SK-N-SH treated with all-trans-retinoic acid at 6 μM for 48 hours (cell line): ENCODE data around the gene CACNA2D3.

Experiments
- ATAC-seq: fragments of 200-7000 bp; cut with Tn5 transposase; 3 replicates; pipeline ENCODE4 v1.9.1; 2020; ENCODE audit warnings: mild to moderate bottlenecking, moderate library complexity
- ARNTL ChIP-seq: fragments of 450-650 bp; formaldehyde crosslinking; IDR thresholded peaks from 2 replicates; pipeline ENCODE4 v1.5.0; 2020; ENCODE audit warnings: low read depth, mild to moderate bottlenecking, moderate library complexity, borderline replicate concordance
- BACH2 ChIP-seq: fragments of 250-450 bp; sonication (Bioruptor Pico); IDR thresholded peaks from 2 replicates; pipeline ENCODE4 v1.9.0; 2021; ENCODE audit warnings: mild to moderate bottlenecking, borderline replicate concordance
- CREB5 ChIP-seq: fragments of 250-450 bp; sonication (Bioruptor Pico); IDR thresholded peaks from 2 replicates; pipeline ENCODE4 v1.5.1; 2020; ENCODE audit warnings: low read depth, mild to moderate bottlenecking, moderate library complexity
- CSDC2 ChIP-seq: fragments of 250-450 bp; sonication (Bioruptor Pico); IDR thresholded peaks from 2 replicates; pipeline ENCODE4 v1.5.0; 2020; ENCODE audit warnings: mild to moderate bottlenecking, moderate library complexity
- ESRRG ChIP-seq: fragments of 250-450 bp; sonication (Bioruptor Pico); IDR thresholded peaks from 2 replicates; pipeline ENCODE4 v1.6.1; 2021; ENCODE audit warnings: mild to moderate bottlenecking
- GLIS3 ChIP-seq: fragments of 250-450 bp; sonication (Bioruptor Pico); IDR thresholded peaks from 2 replicates; pipeline ENCODE4 v1.5.0; 2020; ENCODE audit warnings: mild to moderate bottlenecking, moderate library complexity
- ISL1 ChIP-seq: fragments of 250-450 bp; sonication (Bioruptor Pico); IDR thresholded peaks from 2 replicates; pipeline ENCODE4 v2.1.2; 2022; ENCODE audit warnings: mild to moderate bottlenecking, moderate library complexity
- OSR1 ChIP-seq: fragments of 250-450 bp; sonication (Bioruptor Pico); IDR thresholded peaks from 2 replicates; pipeline ENCODE4 v1.8.0; 2022; ENCODE audit warnings: moderate library complexity, mild to moderate bottlenecking, inconsistent platforms
- PPARA ChIP-seq: fragments of 250-450 bp; sonication (Bioruptor Pico); IDR thresholded peaks from 2 replicates; pipeline ENCODE4 v1.5.0; 2020; ENCODE audit warnings: mild to moderate bottlenecking, borderline replicate concordance
- RARB ChIP-seq: fragments of 250-450 bp; sonication (Bioruptor Pico); IDR thresholded peaks from 2 replicates; pipeline ENCODE4 v1.8.0; 2021; ENCODE audit warnings: mild to moderate bottlenecking, moderate library complexity
- SNAI2 ChIP-seq: fragments of 250-450 bp; sonication (Bioruptor Pico); IDR thresholded peaks from 2 replicates; pipeline ENCODE4 v1.5.0; 2020; ENCODE audit warnings: mild to moderate bottlenecking, moderate library complexity
- TCF4 ChIP-seq: fragments of 250-450 bp; sonication (Bioruptor Pico); IDR thresholded peaks from 2 replicates; pipeline ENCODE4 v1.8.0; 2021; ENCODE audit warnings: mild to moderate bottlenecking, moderate library complexity, borderline replicate concordance
- TOX ChIP-seq: fragments of 250-450 bp; sonication (Bioruptor Pico); IDR thresholded peaks from 2 replicates; pipeline ENCODE4 v1.8.0; 2021; ENCODE audit warnings: mild to moderate bottlenecking, moderate library complexity, borderline replicate concordance
- ZC3H10 ChIP-seq: fragments of 250-450 bp; sonication (Bioruptor Pico); IDR thresholded peaks from 2 replicates; pipeline ENCODE4 v1.5.1; 2021; ENCODE audit warnings: mild to moderate bottlenecking, moderate library complexity
- ZFP3 ChIP-seq: fragments of 250-450 bp; sonication (Bioruptor Pico); IDR thresholded peaks from 2 replicates; pipeline ENCODE4 v1.5.0; 2020; ENCODE audit warnings: mild to moderate bottlenecking, moderate library complexity
- ZNF565 ChIP-seq: fragments of 450-650 bp; formaldehyde crosslinking; conservative IDR thresholded peaks from 2 replicates; pipeline ENCODE4 v1.5.0; 2020; ENCODE audit warnings: low read depth, mild to moderate bottlenecking, moderate library complexity
- ZNF70 ChIP-seq: fragments of 450-650 bp; formaldehyde crosslinking; IDR thresholded peaks from 2 replicates; pipeline ENCODE4 v1.5.0; 2020; ENCODE audit warnings: mild to moderate bottlenecking, moderate library complexity
- ZNF8 ChIP-seq: fragments of 450-650 bp; formaldehyde crosslinking; IDR thresholded peaks from 2 replicates; pipeline ENCODE4 v1.5.0; 2020; ENCODE audit warnings: mild to moderate bottlenecking, moderate library complexity
- TF ChIP-seq, protein P1 (sequence below): fragments of 250-450 bp; sonication (Bioruptor Pico); IDR thresholded peaks from 2 replicates; pipeline ENCODE4 v1.8.0; 2021; ENCODE audit warnings: low read depth, mild to moderate bottlenecking, moderate library complexity, borderline replicate concordance
- TF ChIP-seq, protein P2 (sequence below): fragments of 250-450 bp; sonication (Bioruptor Pico); IDR thresholded peaks from 2 replicates; pipeline ENCODE4 v1.5.1; 2021; ENCODE audit warnings: mild to moderate bottlenecking, moderate library complexity
- TF ChIP-seq, protein P3 (sequence below): fragments of 250-450 bp; sonication (Bioruptor Pico); IDR thresholded peaks from 2 replicates; pipeline ENCODE4 v1.5.0; 2020; ENCODE audit warnings: mild to moderate bottlenecking, moderate library complexity

The CACNA2D3 gene

DNA sequence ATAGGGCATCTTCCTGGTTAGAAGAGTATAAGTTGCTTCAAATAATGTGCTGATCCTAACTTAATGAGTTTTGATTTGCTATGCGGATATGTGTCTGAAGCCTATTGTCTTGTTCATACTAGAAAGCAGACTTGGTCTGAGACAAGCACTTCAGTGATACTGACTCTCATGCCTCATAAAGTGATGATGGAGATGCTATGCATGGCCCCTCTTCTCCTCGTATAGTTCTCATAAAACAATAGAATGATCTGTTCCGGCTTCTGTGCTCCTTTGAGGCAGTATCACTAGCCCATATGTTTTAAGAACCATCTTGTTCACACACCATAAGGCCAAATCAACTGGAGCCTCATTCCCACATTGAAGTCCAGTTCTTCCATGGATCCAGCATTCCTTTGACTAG is 583.4 kb downstream of the CACNA2D3 start:
- ATAC-seq: no peak
- TF ChIP-seq, protein P1, sequence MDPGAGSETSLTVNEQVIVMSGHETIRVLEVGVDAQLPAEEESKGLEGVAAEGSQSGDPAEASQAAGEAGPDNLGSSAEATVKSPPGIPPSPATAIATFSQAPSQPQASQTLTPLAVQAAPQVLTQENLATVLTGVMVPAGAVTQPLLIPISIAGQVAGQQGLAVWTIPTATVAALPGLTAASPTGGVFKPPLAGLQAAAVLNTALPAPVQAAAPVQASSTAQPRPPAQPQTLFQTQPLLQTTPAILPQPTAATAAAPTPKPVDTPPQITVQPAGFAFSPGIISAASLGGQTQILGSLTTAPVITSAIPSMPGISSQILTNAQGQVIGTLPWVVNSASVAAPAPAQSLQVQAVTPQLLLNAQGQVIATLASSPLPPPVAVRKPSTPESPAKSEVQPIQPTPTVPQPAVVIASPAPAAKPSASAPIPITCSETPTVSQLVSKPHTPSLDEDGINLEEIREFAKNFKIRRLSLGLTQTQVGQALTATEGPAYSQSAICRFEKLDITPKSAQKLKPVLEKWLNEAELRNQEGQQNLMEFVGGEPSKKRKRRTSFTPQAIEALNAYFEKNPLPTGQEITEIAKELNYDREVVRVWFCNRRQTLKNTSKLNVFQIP (CRISPR knock-in tag): no peak
- TF ChIP-seq CSDC2 (CRISPR knock-in tag): no peak
- TF ChIP-seq OSR1 (CRISPR knock-in tag): no peak
- no peak for TF ChIP-seq ZNF8 (CRISPR knock-in tag)
- TF ChIP-seq TCF4 (CRISPR knock-in tag): no peak
- TF ChIP-seq GLIS3 (CRISPR knock-in tag): no peak
- TF ChIP-seq, protein P2, sequence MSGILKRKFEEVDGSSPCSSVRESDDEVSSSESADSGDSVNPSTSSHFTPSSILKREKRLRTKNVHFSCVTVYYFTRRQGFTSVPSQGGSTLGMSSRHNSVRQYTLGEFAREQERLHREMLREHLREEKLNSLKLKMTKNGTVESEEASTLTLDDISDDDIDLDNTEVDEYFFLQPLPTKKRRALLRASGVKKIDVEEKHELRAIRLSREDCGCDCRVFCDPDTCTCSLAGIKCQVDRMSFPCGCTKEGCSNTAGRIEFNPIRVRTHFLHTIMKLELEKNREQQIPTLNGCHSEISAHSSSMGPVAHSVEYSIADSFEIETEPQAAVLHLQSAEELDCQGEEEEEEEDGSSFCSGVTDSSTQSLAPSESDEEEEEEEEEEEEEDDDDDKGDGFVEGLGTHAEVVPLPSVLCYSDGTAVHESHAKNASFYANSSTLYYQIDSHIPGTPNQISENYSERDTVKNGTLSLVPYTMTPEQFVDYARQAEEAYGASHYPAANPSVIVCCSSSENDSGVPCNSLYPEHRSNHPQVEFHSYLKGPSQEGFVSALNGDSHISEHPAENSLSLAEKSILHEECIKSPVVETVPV: no peak
- TF ChIP-seq ARNTL: no peak
- no peak for TF ChIP-seq RARB
- TF ChIP-seq TOX (CRISPR knock-in tag): no peak
- no peak for TF ChIP-seq SNAI2 (CRISPR knock-in tag)
- TF ChIP-seq ZNF70 (CRISPR knock-in tag): no peak
- no peak for TF ChIP-seq ZNF565
- no peak for TF ChIP-seq ESRRG (CRISPR knock-in tag)
- TF ChIP-seq ZFP3 (CRISPR knock-in tag): no peak
- TF ChIP-seq, protein P3, sequence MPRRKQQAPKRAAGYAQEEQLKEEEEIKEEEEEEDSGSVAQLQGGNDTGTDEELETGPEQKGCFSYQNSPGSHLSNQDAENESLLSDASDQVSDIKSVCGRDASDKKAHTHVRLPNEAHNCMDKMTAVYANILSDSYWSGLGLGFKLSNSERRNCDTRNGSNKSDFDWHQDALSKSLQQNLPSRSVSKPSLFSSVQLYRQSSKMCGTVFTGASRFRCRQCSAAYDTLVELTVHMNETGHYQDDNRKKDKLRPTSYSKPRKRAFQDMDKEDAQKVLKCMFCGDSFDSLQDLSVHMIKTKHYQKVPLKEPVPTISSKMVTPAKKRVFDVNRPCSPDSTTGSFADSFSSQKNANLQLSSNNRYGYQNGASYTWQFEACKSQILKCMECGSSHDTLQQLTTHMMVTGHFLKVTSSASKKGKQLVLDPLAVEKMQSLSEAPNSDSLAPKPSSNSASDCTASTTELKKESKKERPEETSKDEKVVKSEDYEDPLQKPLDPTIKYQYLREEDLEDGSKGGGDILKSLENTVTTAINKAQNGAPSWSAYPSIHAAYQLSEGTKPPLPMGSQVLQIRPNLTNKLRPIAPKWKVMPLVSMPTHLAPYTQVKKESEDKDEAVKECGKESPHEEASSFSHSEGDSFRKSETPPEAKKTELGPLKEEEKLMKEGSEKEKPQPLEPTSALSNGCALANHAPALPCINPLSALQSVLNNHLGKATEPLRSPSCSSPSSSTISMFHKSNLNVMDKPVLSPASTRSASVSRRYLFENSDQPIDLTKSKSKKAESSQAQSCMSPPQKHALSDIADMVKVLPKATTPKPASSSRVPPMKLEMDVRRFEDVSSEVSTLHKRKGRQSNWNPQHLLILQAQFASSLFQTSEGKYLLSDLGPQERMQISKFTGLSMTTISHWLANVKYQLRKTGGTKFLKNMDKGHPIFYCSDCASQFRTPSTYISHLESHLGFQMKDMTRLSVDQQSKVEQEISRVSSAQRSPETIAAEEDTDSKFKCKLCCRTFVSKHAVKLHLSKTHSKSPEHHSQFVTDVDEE (CRISPR knock-in tag): no peak
- TF ChIP-seq BACH2: no peak
- no peak for TF ChIP-seq CREB5 (CRISPR knock-in tag)

- no peak for ATAC-seq
- TF ChIP-seq ZNF8 (CRISPR knock-in tag): no peak
- TF ChIP-seq ESRRG (CRISPR knock-in tag): no peak
- TF ChIP-seq ISL1 (CRISPR knock-in tag): no peak
- no peak for TF ChIP-seq ARNTL
- no peak for TF ChIP-seq TCF4 (CRISPR knock-in tag)
- TF ChIP-seq ZFP3 (CRISPR knock-in tag): no peak
- TF ChIP-seq ZNF565: no peak
- TF ChIP-seq, protein P3 (CRISPR knock-in tag): no peak
- no peak for TF ChIP-seq BACH2
- no peak for TF ChIP-seq PPARA
- TF ChIP-seq, protein P1 (CRISPR knock-in tag): no peak
- no peak for TF ChIP-seq ZNF70 (CRISPR knock-in tag)
- TF ChIP-seq CSDC2 (CRISPR knock-in tag): no peak
- TF ChIP-seq GLIS3 (CRISPR knock-in tag): no peak
- no peak for TF ChIP-seq ZC3H10 (CRISPR knock-in tag)
- TF ChIP-seq, protein P2: no peak
- TF ChIP-seq RARB: no peak
Observed at GRCh38 chr3:54706738-54707137, 584.4 kb downstream of the CACNA2D3 start.
